Hematopoietic multipotent progenitor cell treated with erythropoietin and hydrocortisone succinate and interleukin-3 and kit ligand, for 4 days (in vitro differentiated cells): ENCODE results near the gene ADGRA3.

Source experiments
- DNase-seq: peaks from one replicate; pipeline ENCODE4 v3.0.0-alpha.2; 2015

Gene ADGRA3

GRCh38 chr4:22510750-22511149 lies 5.1 kb downstream of the ADGRA3 start:
- no peak for DNase-seq

DNA sequence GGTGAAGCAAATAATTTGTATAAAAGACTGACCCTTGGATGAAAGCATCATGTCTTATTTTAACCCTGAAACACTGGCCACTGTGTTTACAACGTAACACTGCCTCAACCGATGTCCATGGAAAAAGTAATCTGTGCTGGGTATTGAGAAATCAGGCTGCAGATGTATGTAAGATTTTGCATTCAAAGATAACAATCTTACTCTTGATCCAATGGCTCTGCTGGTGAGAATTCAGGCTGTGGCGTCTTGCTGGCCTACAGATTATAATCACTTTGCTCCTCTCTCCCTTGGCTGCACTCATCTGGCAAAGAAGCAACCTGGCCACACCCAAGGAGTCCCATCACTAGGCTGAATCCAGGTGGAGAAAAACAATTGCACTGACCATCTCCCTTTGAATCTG lies 7.5 kb downstream of the ADGRA3 start:
- peak; percentile 31 for DNase-seq

DNA sequence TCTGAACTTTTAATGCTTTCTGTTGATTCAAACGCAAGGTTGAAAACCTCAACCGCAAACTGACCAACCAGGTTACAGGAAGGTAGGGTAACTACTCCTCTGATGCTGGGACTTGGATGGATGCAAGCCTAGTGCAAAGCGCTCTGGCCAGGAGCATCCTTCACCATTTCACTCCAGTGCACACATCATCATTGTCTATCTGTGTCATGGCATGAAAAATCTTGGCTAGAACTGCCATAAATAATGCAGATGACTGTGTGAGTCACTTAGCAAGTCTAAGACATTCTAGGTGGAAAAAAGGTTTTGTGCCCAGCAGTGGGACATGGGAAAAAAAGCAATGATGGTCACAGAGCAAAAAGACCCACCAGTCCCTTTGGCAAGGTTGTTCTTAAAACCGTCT lies 10.9 kb downstream of the ADGRA3 start:
- DNase-seq: no peak

GRCh38 chr4:22504447-22504846 lies 11.4 kb downstream of the ADGRA3 start:
- no peak for DNase-seq

GRCh38 chr4:22502895-22503814 lies 12.7 kb downstream of the ADGRA3 start:
- no peak for DNase-seq

DNA sequence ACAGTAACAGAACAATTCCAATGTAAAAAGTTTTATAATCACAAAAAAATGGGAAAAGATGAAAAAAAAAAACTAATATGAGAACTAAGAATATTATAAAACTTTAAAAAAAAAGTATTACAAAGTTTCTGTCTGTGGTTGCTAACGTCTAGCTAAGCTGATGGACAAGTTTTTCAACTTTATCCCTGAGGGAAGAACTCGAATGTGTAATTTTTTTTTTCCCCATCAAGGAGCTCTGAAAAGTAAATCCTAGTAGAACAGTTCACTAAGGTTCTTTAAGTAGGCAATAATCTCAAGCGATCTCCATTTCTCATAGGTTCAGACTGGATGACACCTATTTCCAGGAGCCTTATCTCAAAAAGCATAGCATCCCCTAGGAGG lies 14.2 kb downstream of the ADGRA3 start:
- DNase-seq: no peak

DNA sequence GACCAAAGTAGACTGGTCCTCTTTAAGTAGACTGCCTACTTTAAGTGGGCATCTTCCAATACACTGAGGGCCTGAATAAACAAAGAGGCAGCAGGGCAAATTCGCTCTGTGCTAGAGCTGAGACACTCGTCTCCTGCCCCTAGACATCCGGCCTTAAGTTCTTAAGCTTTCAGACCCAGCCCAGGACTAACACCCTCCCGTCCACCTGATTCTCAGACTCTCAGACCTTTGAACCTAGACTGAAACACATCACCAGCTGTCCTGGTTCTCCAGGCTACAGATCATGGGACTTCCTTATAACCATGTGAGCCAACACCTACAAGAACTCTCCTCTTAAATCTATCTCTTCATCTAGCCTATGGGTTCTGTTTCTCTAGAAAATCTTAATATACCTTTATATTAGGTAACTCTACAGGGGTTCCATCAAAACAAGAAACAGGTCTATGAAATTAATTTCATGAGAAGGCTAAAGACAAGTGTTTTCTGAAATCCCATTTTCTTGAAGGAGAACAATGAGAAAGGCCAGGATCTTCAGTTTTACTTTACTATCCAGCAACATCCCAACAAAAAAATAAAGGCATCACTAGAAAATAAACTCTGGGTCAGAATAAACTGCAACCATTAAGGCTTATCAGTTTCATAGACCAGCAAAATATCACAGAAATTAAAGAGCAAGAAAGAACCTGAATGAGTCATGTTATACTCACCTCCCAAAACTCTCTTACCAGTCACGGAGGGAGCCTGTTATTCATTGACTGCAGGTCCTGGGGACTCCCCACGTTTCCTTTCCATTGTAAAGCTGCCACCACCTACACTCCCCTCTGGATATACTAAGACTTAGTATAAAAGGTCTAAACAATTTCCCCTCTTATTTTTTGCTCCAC lies 14.8 kb downstream of the ADGRA3 start:
- no peak for DNase-seq

GRCh38 chr4:22500128-22500611 lies 15.7 kb downstream of the ADGRA3 start:
- no peak for DNase-seq

- no peak for DNase-seq
Measured at GRCh38 chr4:22498866-22499265, 17.0 kb downstream of the ADGRA3 start.

DNA sequence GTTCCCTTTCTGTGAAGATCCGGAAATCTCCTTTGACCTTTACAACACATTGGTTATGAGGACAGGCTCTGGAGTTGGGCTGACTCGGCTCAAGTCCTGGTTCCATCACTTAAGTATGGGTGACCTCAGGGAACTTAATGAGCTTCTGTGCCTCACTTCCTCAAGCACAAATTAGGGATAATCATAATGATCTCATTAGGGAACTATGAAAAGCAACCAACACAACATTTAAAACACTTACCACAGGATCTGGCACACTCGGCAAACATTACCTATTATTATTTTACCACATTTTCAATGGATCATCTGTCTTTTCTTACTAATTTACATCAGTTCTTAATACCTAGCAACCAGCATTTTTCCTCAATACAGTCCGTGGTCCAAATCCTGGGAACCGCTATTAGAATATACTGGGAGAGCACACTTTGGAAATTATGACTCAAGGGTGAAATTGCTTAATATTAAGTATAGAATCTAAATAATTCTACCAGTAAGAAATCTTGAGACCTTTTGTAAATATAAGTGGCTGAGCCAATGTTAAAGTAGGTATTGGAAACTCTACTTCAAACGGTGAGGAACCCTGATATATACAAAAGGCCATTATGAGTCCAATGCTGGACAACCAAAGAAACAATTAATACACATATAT lies 19.6 kb downstream of the ADGRA3 start:
- DNase-seq: no peak

GRCh38 chr4:22493523-22493922 lies 22.3 kb downstream of the ADGRA3 start:
- DNase-seq: no peak

DNA sequence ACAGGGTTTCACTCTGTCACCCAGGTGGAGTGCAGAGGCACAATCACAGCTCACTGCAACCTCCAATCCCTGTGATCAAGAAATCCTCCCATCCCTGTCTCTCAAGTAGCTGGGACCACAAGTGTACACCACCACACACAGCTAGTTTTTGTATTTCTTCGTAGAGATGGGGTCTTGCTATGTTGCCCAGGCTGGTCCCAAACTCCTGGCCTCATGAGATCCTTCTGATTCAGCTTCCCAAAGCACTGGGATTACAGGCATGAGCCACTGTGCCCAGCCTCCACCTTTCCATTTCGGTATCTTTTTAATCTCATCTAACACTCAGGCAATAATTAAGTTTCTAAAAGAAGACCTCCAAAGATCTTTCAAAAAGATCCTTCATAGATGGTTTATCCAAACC lies 22.9 kb downstream of the ADGRA3 start:
- DNase-seq: no peak

GRCh38 chr4:22491939-22492338 lies 23.9 kb downstream of the ADGRA3 start:
- no peak for DNase-seq

- DNase-seq: no peak
Measured at GRCh38 chr4:22490718-22491315, 25.0 kb downstream of the ADGRA3 start.

GRCh38 chr4:22488106-22488505 lies 27.8 kb downstream of the ADGRA3 start:
- DNase-seq: no peak

GRCh38 chr4:22487328-22487727 lies 28.5 kb downstream of the ADGRA3 start:
- DNase-seq: no peak

- no peak for DNase-seq
Measured at GRCh38 chr4:22486276-22486675, 29.6 kb downstream of the ADGRA3 start.

DNA sequence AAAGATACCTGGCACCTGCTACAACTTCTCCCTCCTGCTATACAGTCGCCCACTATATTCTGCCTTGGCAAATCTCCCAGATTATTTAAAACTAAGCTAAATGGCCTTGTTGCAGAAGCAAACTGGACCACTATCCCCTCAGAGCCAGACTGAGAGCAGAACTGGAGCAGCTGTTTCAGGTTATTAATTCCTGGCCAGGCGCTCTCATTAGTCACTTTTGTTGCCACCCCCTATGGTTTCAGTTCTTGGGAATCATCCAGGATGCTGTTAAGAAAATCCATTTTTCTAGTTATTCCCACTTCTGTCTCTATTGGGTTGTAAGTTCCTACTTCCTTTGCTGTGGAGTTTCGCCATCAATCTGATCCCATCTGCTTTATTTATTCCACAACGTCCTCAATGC lies 30.1 kb downstream of the ADGRA3 start:
- no peak for DNase-seq

GRCh38 chr4:22483551-22483981 lies 32.3 kb downstream of the ADGRA3 start:
- DNase-seq: peak; percentile 91

DNA sequence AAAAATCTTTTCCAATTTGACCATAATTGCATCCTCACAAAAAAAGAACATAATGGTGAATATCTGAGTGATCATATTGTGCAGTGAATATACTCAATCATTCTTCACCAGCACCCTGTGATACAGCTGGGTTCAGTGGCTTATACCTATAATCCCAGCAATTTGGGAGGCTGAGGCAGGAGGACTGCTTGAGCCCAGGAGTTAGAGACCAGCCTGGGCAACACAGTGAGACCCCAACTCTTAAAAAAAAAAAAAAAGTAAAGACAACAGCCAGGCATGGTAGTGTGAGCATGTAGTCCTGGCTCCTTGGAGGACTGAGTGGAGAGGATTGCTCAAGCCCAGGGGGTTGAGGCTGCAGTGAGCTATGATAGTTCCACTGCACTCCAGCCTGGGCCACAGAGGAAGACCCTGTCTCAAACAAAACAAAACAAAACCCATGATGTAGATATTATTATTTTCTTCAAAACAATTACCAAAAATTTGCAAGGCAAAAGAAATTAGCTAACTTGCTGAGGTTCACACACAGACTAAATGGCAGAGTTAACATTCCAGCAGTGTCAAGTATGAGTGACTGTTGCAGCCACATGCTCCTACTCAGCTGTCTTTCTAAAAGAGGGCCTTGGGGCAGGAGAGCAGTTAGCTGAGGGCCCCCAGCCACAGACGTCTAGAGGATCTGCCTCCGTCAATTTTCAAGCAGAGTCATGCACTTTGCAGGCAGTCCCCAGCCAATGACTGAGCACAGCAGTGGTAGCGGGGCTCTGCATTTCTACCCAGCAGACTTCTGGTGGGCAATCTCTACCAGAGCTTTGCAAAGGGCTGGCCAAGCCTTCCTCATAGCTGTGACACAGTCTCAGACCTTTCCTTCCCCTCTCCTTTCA lies 33.4 kb downstream of the ADGRA3 start:
- peak; percentile 48 for DNase-seq

GRCh38 chr4:22480675-22481327 lies 35.1 kb downstream of the ADGRA3 start:
- DNase-seq: no peak
